Activated CD8-positive, alpha-beta T cell treated with anti-CD3 and anti-CD28 coated beads, Interleukin-2, amount 10 ng/mL, durations not matched to agents 7 days and 5 days (primary cell): ENCODE data around the gene AKT1S1. TPM values are rescaled to one million over a fixed set of nuclear protein-coding genes. Genes with fewer than 3 reads are reported as not detected.

Source experiments
- ATAC-seq: fragments of 150-1000 bp; cut with Tn5 transposase; one replicate; pipeline ENCODE4 v1.10.0; 2021; ENCODE audit warnings: moderate library complexity
- CTCF ChIA-PET: fragments of 350-600 bp; sonication (Branson Sonifier 250); formaldehyde crosslinking; loops from one replicate; lab custom pipeline; 2021; ENCODE audit warnings: antibody characterized with exemption; lab: Charles Lee
- POLR2A ChIA-PET: fragments of 350-600 bp; sonication (Branson Sonifier 250); formaldehyde crosslinking; loops from one replicate; lab custom pipeline; 2021; ENCODE audit warnings: antibody characterized with exemption; lab: Charles Lee
- DNase-seq: peaks from one replicate; pipeline ENCODE4 v3.0.0-alpha.2; 2020
- H3K27ac Mint-ChIP-seq: one replicate; pipeline ENCODE4 v1.8.0; 2021; ENCODE audit warnings: mild to moderate bottlenecking, mixed read lengths
- H3K27me3 Mint-ChIP-seq: one replicate; pipeline ENCODE4 v1.8.0; 2021; ENCODE audit warnings: low read depth, mixed read lengths
- H3K36me3 Mint-ChIP-seq: one replicate; pipeline ENCODE4 v1.8.0; 2021; ENCODE audit warnings: low read depth, mixed read lengths
- H3K4me1 Mint-ChIP-seq: one replicate; pipeline ENCODE4 v1.8.0; 2021; ENCODE audit warnings: low read depth, mixed read lengths
- H3K4me3 Mint-ChIP-seq: one replicate; pipeline ENCODE4 v1.8.0; 2021; ENCODE audit warnings: mild to moderate bottlenecking, mixed read lengths
- H3K9me3 Mint-ChIP-seq: one replicate; pipeline ENCODE4 v1.8.0; 2022; ENCODE audit warnings: mixed read lengths; ENCODE audit not compliant: insufficient read depth
- total RNA-seq, 2 experiments: library from RNA; stranded (reverse); gene quantifications; one replicate each; pipeline ENCODE4 v1.2.3, GENCODE V29; 2021

Gene AKT1S1
- total RNA-seq, 2 experiments from 2014 or later, result 15.6 to 16.4 TPM

DNA sequence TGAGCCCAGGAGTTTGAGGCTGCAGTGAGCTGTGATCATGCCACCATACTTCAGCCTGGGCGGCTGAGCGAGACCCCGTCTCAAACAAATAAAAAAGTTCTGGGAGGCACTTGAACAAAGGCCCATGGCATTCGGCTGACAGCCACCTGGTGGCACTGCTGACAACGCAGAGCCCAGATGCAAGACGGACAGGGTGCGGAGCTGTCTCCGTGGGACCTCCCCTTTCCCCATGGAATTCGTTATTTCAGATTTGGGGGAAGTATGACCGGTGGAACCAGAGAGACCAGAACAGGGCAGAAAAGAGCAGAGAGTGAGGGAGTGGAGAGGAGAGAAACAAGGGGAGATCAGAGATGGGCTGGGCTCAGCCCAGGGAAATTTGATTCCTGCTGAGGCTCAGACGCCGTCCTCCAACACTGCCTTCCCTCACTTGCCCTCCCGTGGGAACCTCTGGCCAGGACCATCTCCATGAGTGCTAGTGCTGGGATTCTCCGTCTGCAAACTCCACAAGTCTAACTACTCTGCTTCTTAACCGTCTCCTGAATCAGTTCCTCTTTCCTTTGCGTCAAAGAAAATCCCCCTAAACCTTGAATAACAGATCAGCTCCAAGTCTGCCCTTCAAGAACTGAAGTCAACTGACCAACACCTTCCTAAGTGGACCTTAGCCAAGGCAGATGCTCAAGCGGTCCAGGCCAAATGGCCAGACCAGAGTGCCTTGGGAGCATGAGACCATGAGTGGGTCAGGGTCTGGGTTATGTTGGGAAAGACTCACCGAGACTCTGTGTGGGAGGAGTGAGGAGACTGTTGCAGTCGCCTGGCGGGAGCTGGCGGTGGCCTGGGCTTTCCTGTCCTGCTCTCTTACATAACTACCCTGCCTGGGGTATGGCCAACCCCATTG, 39.9 kb upstream of the AKT1S1 start:
- POLR2A ChIA-PET, result interaction anchor here (0.8 to 1.0 kb wide), 2 partner anchors 11 to 13 kb away, joined by 3 to 4 read pairs; no protein-coding TSS in a partner anchor
- Mint-ChIP-seq H3K27me3 (no peaks in the 10 kb centered on the region), H3K4me1 (peaks cover 41% of the 10 kb centered on the region), H3K9me3 (no peaks in the 10 kb centered on the region), H3K4me3 (no peak overlapping the region), H3K36me3 (peaks cover 71% of the 10 kb centered on the region), H3K27ac (no peak overlapping the region)
- CTCF ChIA-PET, result interaction anchor here (0.7 kb wide), 1 partner anchor 240 kb away, joined by 3 read pairs; the partner anchor contains the start of gene PRMT1
- DNase-seq (no peak), ATAC-seq (no peak)

GRCh38 chr19:49915271-49915670, 38.1 kb upstream of the AKT1S1 start:
- H3K36me3 Mint-ChIP-seq, result peaks cover 66% of the 10 kb centered on the region
- ATAC-seq, result no peak
- POLR2A ChIA-PET, result no interaction called here

DNA sequence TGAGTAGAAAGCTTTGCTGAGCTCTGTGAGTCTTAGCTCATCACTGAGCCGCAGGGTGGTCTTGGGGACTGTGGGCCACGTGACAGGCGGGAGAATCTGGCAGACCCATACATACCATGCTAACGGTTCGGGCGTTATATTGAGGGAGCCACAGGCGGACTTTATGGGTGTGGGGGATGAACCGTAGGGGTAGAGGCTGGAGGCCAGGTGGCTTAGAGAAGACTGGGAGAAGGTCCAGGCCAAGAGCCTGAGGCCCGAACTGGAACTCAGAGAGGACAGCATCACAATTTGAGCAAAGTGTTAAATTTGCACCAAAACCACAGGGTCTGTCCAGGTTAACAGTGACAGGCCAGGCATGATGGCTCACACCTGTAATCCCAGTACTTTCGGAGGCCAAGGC, 36.6 kb upstream of the AKT1S1 start:
- Mint-ChIP-seq H3K36me3 (peaks cover 70% of the 10 kb centered on the region), H3K27ac (no peak overlapping the region)

More at GRCh38 chr19:49915271-49915670, 38.1 kb upstream of the AKT1S1 start:
- no peak overlapping the region for H3K27ac Mint-ChIP-seq
- peaks cover 37% of the 10 kb centered on the region for H3K4me1 Mint-ChIP-seq
- H3K9me3 Mint-ChIP-seq, result no peaks in the 10 kb centered on the region
- CTCF ChIA-PET, result interaction anchor here (1.1 to 1.3 kb wide), 2 partner anchors 16 to 46 kb away, joined by 3 to 5 read pairs; no protein-coding TSS in a partner anchor
- no peak for DNase-seq
- no peak overlapping the region for H3K4me3 Mint-ChIP-seq
- H3K27me3 Mint-ChIP-seq, result no peaks in the 10 kb centered on the region

GRCh38 chr19:49912965-49913685, 36.0 kb upstream of the AKT1S1 start:
- H3K9me3 Mint-ChIP-seq, result no peaks in the 10 kb centered on the region
- no peaks in the 10 kb centered on the region for H3K27me3 Mint-ChIP-seq
- ChIA-PET CTCF (interaction anchor here (2.3 kb wide), 1 partner anchor 15 kb away, joined by 6 read pairs; no protein-coding TSS in a partner anchor), POLR2A (interaction anchor here (1.1 kb wide), 1 partner anchor 16 kb away, joined by 3 read pairs; the partner anchor contains the start of genes ATF5 and NUP62)
- H3K36me3 Mint-ChIP-seq, result peaks cover 70% of the 10 kb centered on the region
- DNase-seq, result no peak
- ATAC-seq, result no peak
- peaks cover 34% of the 10 kb centered on the region for H3K4me1 Mint-ChIP-seq
- H3K4me3 Mint-ChIP-seq, result no peak overlapping the region
- H3K27ac Mint-ChIP-seq, result no peak overlapping the region

More for the DNA sequence above, 36.6 kb upstream of the AKT1S1 start:
- ATAC-seq (no peak), DNase-seq (no peak)
- ChIA-PET CTCF (interaction anchor here (1.3 to 2.3 kb wide), 2 partner anchors 14 to 45 kb away, joined by 3 to 6 read pairs; no protein-coding TSS in a partner anchor), POLR2A (interaction anchor here (1.1 kb wide), 1 partner anchor 16 kb away, joined by 3 read pairs; the partner anchor contains the start of genes ATF5 and NUP62)
- Mint-ChIP-seq H3K4me3 (no peak overlapping the region), H3K27me3 (no peaks in the 10 kb centered on the region), H3K4me1 (peaks cover 34% of the 10 kb centered on the region), H3K9me3 (no peaks in the 10 kb centered on the region)

- H3K9me3 Mint-ChIP-seq, result no peaks in the 10 kb centered on the region
- no peak for DNase-seq
- CTCF ChIA-PET, result interaction anchor here (1.1 to 1.5 kb wide), 2 partner anchors 11 to 17 kb away, joined by 4 to 5 read pairs; partner anchors contain the start of genes ATF5 and NUP62
- peaks cover 74% of the 10 kb centered on the region for H3K36me3 Mint-ChIP-seq
- POLR2A ChIA-PET, result interaction anchor here (0.6 to 1.7 kb wide), 6 partner anchors 9 to 34 kb away, joined by 3 to 16 read pairs (median 4); partner anchors contain the start of genes AKT1S1, ATF5, NUP62 and TBC1D17
- H3K27ac Mint-ChIP-seq, result peak overlapping the region; percentile 44
- no peak for ATAC-seq
- H3K27me3 Mint-ChIP-seq, result no peaks in the 10 kb centered on the region
- no peak overlapping the region for H3K4me3 Mint-ChIP-seq
- H3K4me1 Mint-ChIP-seq, result peaks cover 31% of the 10 kb centered on the region
These were observed 34.4 kb upstream of the AKT1S1 start for GRCh38 chr19:49911381-49912145.

GRCh38 chr19:49910179-49910578, 33.0 kb upstream of the AKT1S1 start:
- Mint-ChIP-seq H3K9me3 (no peaks in the 10 kb centered on the region), H3K4me1 (peaks cover 30% of the 10 kb centered on the region), H3K27ac (no peak overlapping the region), H3K36me3 (peaks cover 74% of the 10 kb centered on the region), H3K27me3 (no peaks in the 10 kb centered on the region), H3K4me3 (no peak overlapping the region)
- DNase-seq (no peak), ATAC-seq (no peak)
- ChIA-PET CTCF (no interaction called here), POLR2A (interaction anchor here (0.6 to 1.8 kb wide), 4 partner anchors 10 to 319 kb away, joined by 3 to 7 read pairs (median 4); partner anchors contain the start of genes ATF5 and NUP62)

DNA sequence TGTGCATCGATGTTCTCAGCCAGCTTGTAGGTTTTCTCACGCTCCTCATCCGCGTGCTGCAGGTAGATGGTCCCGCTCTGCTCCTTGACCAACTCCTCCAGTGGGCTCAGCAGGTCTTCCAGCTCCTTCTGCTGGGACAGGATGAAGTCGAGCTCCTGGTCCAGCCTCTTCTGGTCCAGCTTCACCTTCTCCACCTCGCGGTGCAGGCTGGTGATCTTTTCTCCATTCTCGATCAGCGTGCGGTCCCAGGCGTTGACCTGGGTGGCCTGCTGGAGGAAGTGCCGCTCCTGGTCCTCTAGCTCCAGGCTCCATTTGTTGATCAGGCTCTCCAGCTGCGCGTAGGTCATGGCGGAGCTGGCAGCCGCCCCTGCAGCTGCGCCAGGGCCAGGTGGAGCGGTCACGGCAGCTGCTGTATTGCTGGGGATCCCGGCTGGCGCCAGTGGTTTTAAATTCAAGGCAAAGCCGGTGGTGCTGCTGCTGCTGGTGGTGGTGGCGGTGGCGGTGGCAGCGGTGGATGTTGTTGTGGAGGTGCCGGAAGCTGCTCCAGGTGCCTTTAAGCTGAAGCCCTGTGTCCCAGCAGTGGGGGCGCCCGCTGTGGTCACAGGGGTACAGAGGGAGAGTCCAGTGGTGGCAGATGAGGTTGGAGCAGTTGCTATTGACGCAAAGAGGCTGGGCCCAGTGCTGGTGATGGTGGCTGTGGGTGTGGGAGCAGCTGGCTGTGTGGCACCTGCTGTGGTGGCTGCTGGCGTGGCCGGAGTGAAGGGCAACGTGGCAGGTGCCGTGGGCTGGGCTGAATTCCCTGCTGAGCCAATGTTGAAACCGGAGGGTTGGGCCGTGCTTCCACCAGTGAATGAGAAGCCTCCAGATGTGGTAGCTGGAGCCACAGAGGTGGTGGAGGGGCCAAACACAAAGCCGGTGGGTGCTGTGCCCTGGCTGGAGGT, 31.6 kb upstream of the AKT1S1 start:
- ChIA-PET POLR2A (interaction anchor here (0.9 to 1.8 kb wide), 3 partner anchors 9 to 21 kb away, joined by 3 to 7 read pairs (median 5); partner anchors contain the start of genes ATF5, IL4I1 and NUP62), CTCF (no interaction called here)
- no peak overlapping the region for H3K4me3 Mint-ChIP-seq
- H3K27me3 Mint-ChIP-seq, result no peaks in the 10 kb centered on the region
- peak overlapping the region; percentile 30 for H3K27ac Mint-ChIP-seq
- H3K9me3 Mint-ChIP-seq, result no peaks in the 10 kb centered on the region
- peaks cover 31% of the 10 kb centered on the region for H3K4me1 Mint-ChIP-seq
- DNase-seq, result no peak
- H3K36me3 Mint-ChIP-seq, result peaks cover 63% of the 10 kb centered on the region
- no peak for ATAC-seq

GRCh38 chr19:49907745-49908446, 30.7 kb upstream of the AKT1S1 start:
- Mint-ChIP-seq H3K27ac (no peak overlapping the region), H3K9me3 (no peaks in the 10 kb centered on the region), H3K36me3 (peaks cover 54% of the 10 kb centered on the region), H3K4me3 (no peak overlapping the region), H3K27me3 (no peaks in the 10 kb centered on the region), H3K4me1 (peaks cover 26% of the 10 kb centered on the region)
- DNase-seq, result no peak
- ChIA-PET POLR2A (interaction anchor here (0.9 kb wide), 1 partner anchor 10 kb away, joined by 5 read pairs; the partner anchor contains the start of gene IL4I1), CTCF (no interaction called here)
- no peak for ATAC-seq

- Mint-ChIP-seq H3K4me3 (no peak overlapping the region), H3K9me3 (no peaks in the 10 kb centered on the region), H3K27me3 (no peaks in the 10 kb centered on the region), H3K36me3 (peaks cover 49% of the 10 kb centered on the region), H3K27ac (no peak overlapping the region), H3K4me1 (peaks cover 22% of the 10 kb centered on the region)
- DNase-seq (no peak), ATAC-seq (no peak)
- POLR2A ChIA-PET, result no interaction called here
- CTCF ChIA-PET, result no interaction called here
These were observed 29.9 kb upstream of the AKT1S1 start for GRCh38 chr19:49906879-49907564.
